Neural cell (in vitro differentiated cells): ENCODE results near the gene TMEM53. TPM values are rescaled to one million over a fixed set of nuclear protein-coding genes. Genes with fewer than 3 reads are reported as not detected.

Experiments
- H2AFZ ChIP-seq: fragments of 200-600, 300-800 bp; sonication (generic), shearing (Covaris generic); 2 replicates; pipeline ENCODE4 v1.6.0; 2014; ENCODE audit warnings: low read depth, mild to moderate bottlenecking, antibody characterized with exemption, low read length, moderate library complexity
- H3F3A ChIP-seq: fragments of 200-600 bp; shearing (Covaris generic); 2 replicates; pipeline ENCODE4 v1.6.1; 2016; ENCODE audit warnings: mild to moderate bottlenecking, moderate library complexity, mixed read lengths, antibody characterized with exemption, low read length; ENCODE audit not compliant: insufficient read depth, poor library complexity, severe bottlenecking
- H3K27ac ChIP-seq: fragments of 200-600, 300-800 bp; sonication (generic), shearing (Covaris generic); 2 replicates; pipeline ENCODE4 v1.5.1; 2014; ENCODE audit warnings: mild to moderate bottlenecking, low read length, moderate library complexity
- H3K27me3 ChIP-seq: fragments of 300-800, 200-600 bp; sonication (generic), shearing (Covaris generic); 2 replicates; pipeline ENCODE4 v1.6.0; 2014; ENCODE audit warnings: mild to moderate bottlenecking, low read depth, low read length, moderate library complexity; ENCODE audit not compliant: insufficient read depth
- H3K36me3 ChIP-seq: fragments of 300-800, 200-600 bp; sonication (generic), shearing (Covaris generic); 2 replicates; pipeline ENCODE4 v1.5.1; 2014; ENCODE audit warnings: mild to moderate bottlenecking, antibody characterized with exemption, low read length, moderate library complexity; ENCODE audit not compliant: insufficient read depth
- H3K4me2 ChIP-seq: fragments of 300-800, 200-600 bp; sonication (generic), shearing (Covaris generic); 2 replicates; pipeline ENCODE4 v1.6.0; 2014; ENCODE audit warnings: mild to moderate bottlenecking, low read length
- H3K4me3 ChIP-seq: fragments of 300-800, 200-600 bp; sonication (generic), shearing (Covaris generic); 2 replicates; pipeline ENCODE4 v1.5.1; 2014; ENCODE audit warnings: mild to moderate bottlenecking, low read length, moderate library complexity
- H3K79me2 ChIP-seq: fragments of 200-600 bp; shearing (Covaris generic); replicated peaks from 2 replicates; pipeline ENCODE4 v1.6.0; 2014; ENCODE audit warnings: mild to moderate bottlenecking, low read length, moderate library complexity; ENCODE audit not compliant: insufficient read depth
- H3K9ac ChIP-seq: fragments of 300-800, 200-600 bp; sonication (generic), shearing (Covaris generic); 2 replicates; pipeline ENCODE4 v1.6.1; 2016; ENCODE audit warnings: mild to moderate bottlenecking, low read length, mixed read lengths
- H3K9me2 ChIP-seq: fragments of 200-600 bp; shearing (Covaris generic); 2 replicates; pipeline ENCODE4 v1.6.1; 2016; ENCODE audit warnings: mild to moderate bottlenecking, low read length, mixed read lengths; ENCODE audit not compliant: insufficient read depth
- H3K9me3 ChIP-seq: fragments of 200-600, 300-800 bp; sonication (generic), shearing (Covaris generic); 2 replicates; pipeline ENCODE4 v1.6.1; 2016; ENCODE audit warnings: mild to moderate bottlenecking, mixed run types, low read length, moderate library complexity, mixed read lengths
- H4K20me1 ChIP-seq: fragments of 200-600 bp; shearing (Covaris generic); 2 replicates; pipeline ENCODE4 v1.6.1; 2016; ENCODE audit warnings: mild to moderate bottlenecking, mixed run types; ENCODE audit not compliant: insufficient read depth
- EP300 ChIP-seq: fragments of 450-650 bp; conservative IDR thresholded peaks from 2 replicates; pipeline ENCODE4 v1.6.1; 2014; ENCODE audit warnings: antibody characterized with exemption, mild to moderate bottlenecking, moderate library complexity; ENCODE audit not compliant: poor library complexity, severe bottlenecking
- EZH2 ChIP-seq: fragments of 200-600, 300-800 bp; shearing (Covaris generic), sonication (generic); IDR thresholded peaks from 2 replicates; pipeline ENCODE4 v1.6.1; 2014; ENCODE audit warnings: antibody characterized with exemption, low read length, borderline replicate concordance, mild to moderate bottlenecking; ENCODE audit not compliant: insufficient read depth, poor library complexity, severe bottlenecking
- MXI1 ChIP-seq: fragments of 450-650 bp; conservative IDR thresholded peaks from 2 replicates; pipeline ENCODE4 v1.6.1; 2014; ENCODE audit warnings: antibody characterized with exemption, mild to moderate bottlenecking; ENCODE audit not compliant: poor library complexity, severe bottlenecking
- POLR2AphosphoS5 ChIP-seq: IDR thresholded peaks from 2 replicates; pipeline ENCODE4 v1.6.1; 2012
- RAD21 ChIP-seq: fragments of 450-650 bp; conservative IDR thresholded peaks from 2 replicates; pipeline ENCODE4 v1.6.1; 2014; ENCODE audit warnings: antibody characterized with exemption, mild to moderate bottlenecking, moderate library complexity
- REST ChIP-seq: IDR thresholded peaks from 2 replicates; pipeline ENCODE4 v1.6.1; 2012; ENCODE audit warnings: borderline replicate concordance
- SMC3 ChIP-seq: fragments of 450-650 bp; conservative IDR thresholded peaks from 2 replicates; pipeline ENCODE4 v1.6.1; 2014; ENCODE audit warnings: antibody characterized with exemption, mild to moderate bottlenecking, moderate library complexity; ENCODE audit not compliant: poor library complexity
- TAF1 ChIP-seq: IDR thresholded peaks from 2 replicates; pipeline ENCODE4 v1.6.1; 2012; ENCODE audit warnings: low read depth
- polyA plus RNA-seq: library from polyadenylated mRNA; depleted of rRNA; stranded (reverse); fragments of >200 nt; gene quantifications from 2 replicates; pipeline ENCODE4 v1.2.3, GENCODE V29; 2014
- TF ChIP-seq, protein P1 (sequence below): fragments of 450-650 bp; IDR thresholded peaks from 2 replicates; pipeline ENCODE4 v1.5.1; 2014; ENCODE audit warnings: antibody characterized with exemption, mild to moderate bottlenecking, moderate library complexity; ENCODE audit not compliant: poor library complexity, severe bottlenecking

Gene TMEM53
- polyA plus RNA-seq, 1 donor from 2014 or later = 13.4 TPM

DNA sequence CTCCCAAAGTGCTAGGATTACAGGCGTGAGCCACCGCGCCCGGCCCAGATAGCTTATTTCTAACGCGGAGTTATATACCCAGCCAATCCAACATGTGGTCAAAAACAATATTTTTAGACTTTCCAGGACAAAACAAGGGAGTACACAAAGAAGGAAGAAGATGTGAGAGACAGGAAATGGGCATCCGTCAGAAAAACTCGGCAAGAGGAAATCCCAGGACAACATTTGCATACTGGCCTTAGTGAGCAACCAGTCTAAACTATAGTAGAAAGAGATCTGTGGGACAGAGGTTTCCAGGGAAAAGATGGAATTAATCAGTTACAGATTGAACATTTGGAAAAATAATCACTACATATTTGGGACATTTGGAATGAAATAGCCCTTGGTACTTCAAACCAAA lies 11.6 kb upstream of the TMEM53 start:
- H2AFZ ChIP-seq = no peak overlapping the region
- no peak overlapping the region for H3K4me3 ChIP-seq
- no peaks in the 10 kb centered on the region for H3K79me2 ChIP-seq
- no peaks in the 10 kb centered on the region for H4K20me1 ChIP-seq
- no peak overlapping the region for H3K27ac ChIP-seq
- H3K9me2 ChIP-seq = no peaks in the 10 kb centered on the region
- no peak for TF ChIP-seq SMC3
- no peak for TF ChIP-seq POLR2AphosphoS5
- no peaks in the 10 kb centered on the region for H3K27me3 ChIP-seq
- H3K4me2 ChIP-seq = no peak overlapping the region
- H3F3A ChIP-seq = no peaks in the 10 kb centered on the region
- H3K36me3 ChIP-seq = no peaks in the 10 kb centered on the region
- no peak overlapping the region for H3K9ac ChIP-seq
- no peaks in the 10 kb centered on the region for H3K9me3 ChIP-seq

DNA sequence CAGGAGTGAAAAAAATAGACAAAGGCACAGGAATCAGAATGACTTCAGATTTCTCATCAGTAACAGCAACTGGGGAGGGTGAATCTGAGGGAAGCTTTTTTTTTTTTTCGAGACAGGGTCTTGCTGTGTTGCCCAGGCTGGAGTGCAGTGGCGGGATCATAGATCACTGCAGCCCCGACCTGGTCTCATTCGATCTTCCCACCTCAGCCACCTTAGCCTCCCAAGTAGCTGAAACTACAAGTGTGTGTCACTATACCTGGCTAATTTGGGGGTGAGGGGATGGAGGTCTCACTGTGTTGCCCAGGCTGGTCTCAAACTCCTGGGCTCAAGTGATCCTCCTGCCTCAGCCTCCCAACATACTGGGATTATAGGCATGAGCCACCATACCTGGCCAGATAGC lies 10.9 kb upstream of the TMEM53 start:
- Histone ChIP-seq H3K79me2 (no peaks in the 10 kb centered on the region), H3K9ac (no peak overlapping the region), H3F3A (no peaks in the 10 kb centered on the region), H3K9me2 (no peaks in the 10 kb centered on the region), H4K20me1 (no peaks in the 10 kb centered on the region), H3K36me3 (no peaks in the 10 kb centered on the region), H3K9me3 (no peaks in the 10 kb centered on the region), H3K4me2 (no peak overlapping the region), H3K4me3 (no peak overlapping the region), H3K27me3 (no peaks in the 10 kb centered on the region), H3K27ac (no peak overlapping the region), H2AFZ (no peak overlapping the region)
- TF ChIP-seq POLR2AphosphoS5 = no peak
- TF ChIP-seq TAF1 = no peak
- no peak for TF ChIP-seq SMC3
- TF ChIP-seq REST = no peak
- TF ChIP-seq, protein P1, sequence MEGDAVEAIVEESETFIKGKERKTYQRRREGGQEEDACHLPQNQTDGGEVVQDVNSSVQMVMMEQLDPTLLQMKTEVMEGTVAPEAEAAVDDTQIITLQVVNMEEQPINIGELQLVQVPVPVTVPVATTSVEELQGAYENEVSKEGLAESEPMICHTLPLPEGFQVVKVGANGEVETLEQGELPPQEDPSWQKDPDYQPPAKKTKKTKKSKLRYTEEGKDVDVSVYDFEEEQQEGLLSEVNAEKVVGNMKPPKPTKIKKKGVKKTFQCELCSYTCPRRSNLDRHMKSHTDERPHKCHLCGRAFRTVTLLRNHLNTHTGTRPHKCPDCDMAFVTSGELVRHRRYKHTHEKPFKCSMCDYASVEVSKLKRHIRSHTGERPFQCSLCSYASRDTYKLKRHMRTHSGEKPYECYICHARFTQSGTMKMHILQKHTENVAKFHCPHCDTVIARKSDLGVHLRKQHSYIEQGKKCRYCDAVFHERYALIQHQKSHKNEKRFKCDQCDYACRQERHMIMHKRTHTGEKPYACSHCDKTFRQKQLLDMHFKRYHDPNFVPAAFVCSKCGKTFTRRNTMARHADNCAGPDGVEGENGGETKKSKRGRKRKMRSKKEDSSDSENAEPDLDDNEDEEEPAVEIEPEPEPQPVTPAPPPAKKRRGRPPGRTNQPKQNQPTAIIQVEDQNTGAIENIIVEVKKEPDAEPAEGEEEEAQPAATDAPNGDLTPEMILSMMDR = no peak
- no peak for TF ChIP-seq EP300
- TF ChIP-seq RAD21 = no peak

- no peaks in the 10 kb centered on the region for H3K36me3 ChIP-seq
- H3F3A ChIP-seq = no peaks in the 10 kb centered on the region
- no peaks in the 10 kb centered on the region for H3K9me3 ChIP-seq
- TF ChIP-seq POLR2AphosphoS5 (no peak), RAD21 (no peak), TAF1 (no peak), SMC3 (no peak), EZH2 (no peak), EP300 (no peak), MXI1 (no peak), REST (no peak)
- TF ChIP-seq, protein P1 = no peak
- no peaks in the 10 kb centered on the region for H4K20me1 ChIP-seq
- H3K27me3 ChIP-seq = no peaks in the 10 kb centered on the region
- no peak overlapping the region for H3K4me3 ChIP-seq
- no peak overlapping the region for H2AFZ ChIP-seq
- no peak overlapping the region for H3K27ac ChIP-seq
- no peaks in the 10 kb centered on the region for H3K79me2 ChIP-seq
- H3K4me2 ChIP-seq = no peak overlapping the region
- H3K9ac ChIP-seq = no peak overlapping the region
- H3K9me2 ChIP-seq = no peaks in the 10 kb centered on the region
Measured at GRCh38 chr1:44684525-44684924, 10.2 kb upstream of the TMEM53 start.
